ENCODE results near the gene RBP3.

Gene RBP3

DNA sequence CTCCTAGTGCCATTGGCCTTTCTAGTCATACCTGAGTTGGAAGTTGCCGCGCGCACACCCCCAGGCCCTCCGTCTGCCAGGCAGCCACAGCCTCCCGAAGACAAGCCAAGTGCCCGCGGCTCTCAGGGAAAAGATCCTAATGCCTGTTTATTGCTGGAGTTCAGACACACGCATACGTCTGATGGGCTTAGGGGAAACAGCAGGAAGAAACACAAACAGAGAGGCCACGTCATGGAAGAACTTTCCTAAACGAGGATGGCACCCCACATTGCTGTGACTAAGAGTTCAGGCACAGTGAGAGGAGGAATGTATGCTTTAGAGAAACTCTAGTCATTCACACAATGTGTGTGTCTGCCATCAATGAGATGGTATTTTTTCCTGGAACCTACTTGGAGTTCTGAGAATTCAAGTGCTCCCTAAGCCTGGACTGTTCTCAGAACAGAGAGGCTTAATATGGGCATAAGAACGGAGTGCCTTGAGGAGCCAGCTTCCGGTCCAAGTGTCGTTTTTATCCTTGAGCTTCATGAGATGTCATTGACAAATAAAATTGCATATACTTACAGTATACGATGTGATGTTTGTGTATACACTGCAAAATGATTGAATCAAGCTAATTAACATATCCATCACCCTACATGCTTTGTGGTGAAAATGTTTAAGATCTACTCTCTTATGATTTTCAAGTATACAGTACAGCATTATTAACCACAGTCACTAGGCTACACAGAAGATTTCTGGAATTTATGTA, 11.6 kb upstream of the RBP3 start:
- TF ChIP-seq GATA3 (IDR thresholded peaks at IDR 0.05; ENCODE audit: low read depth, low read length) (no peak), GATA2 (IDR thresholded peaks at IDR 0.05; ENCODE audit: low read depth, low read length) (no peak)

- TF ChIP-seq GATA3 (IDR thresholded peaks at IDR 0.05; ENCODE audit: low read depth, low read length) (no peak), GATA2 (IDR thresholded peaks at IDR 0.05; ENCODE audit: low read depth, low read length) (no peak)
These were observed 10.9 kb upstream of the RBP3 start for GRCh38 chr10:47337310-47337709.

- TF ChIP-seq GATA3 (IDR thresholded peaks at IDR 0.05; ENCODE audit: low read depth, low read length) = no peak
- no peak for TF ChIP-seq GATA2 (IDR thresholded peaks at IDR 0.05; ENCODE audit: low read depth, low read length)
These were observed 8.9 kb upstream of the RBP3 start for GRCh38 chr10:47339186-47339735.

DNA sequence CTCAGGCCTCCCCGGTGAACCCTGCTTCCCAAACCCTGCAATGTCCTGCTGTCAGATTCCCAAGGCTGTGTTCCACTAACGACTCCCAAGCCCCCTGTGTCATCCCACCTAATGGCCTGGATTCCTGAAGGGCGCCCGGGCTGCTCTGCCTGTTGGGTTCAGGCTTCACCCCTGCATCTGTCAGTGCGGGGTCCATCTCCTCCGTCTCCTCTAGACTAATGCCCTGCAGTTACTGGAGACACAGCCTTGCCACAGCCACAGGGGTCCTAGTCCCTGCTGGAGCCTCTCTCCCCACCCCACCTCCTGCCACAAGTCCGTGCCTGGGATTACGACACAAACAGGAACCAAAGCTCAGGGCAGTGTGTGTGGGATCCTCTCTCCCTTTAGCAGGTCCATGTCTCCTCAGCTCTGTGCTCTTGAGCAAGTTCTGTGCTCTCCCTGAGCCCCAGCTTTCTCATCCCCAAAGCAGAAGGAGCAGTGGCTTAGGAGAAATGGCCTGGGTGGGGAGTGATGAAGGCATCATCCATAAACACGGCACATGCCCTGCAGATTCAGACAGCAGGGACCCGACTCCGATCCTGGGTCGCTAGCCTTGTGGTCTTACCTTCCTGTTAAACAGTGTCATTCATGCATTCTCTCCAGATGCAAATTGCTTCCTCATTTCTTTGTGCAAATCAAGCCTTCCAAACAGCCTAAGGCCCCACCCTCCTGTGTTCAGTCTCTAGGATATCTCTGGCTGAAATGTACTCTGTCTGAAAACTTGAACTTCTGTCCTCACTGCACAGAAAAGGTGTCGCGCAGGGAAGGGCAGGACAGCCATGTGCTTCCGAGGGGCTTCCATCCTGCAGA, 8.2 kb upstream of the RBP3 start:
- TF ChIP-seq GATA2 (IDR thresholded peaks at IDR 0.05; ENCODE audit: low read depth, low read length) = no peak

- TF ChIP-seq GATA3 (IDR thresholded peaks at IDR 0.05; ENCODE audit: low read depth, low read length) = no peak
- TF ChIP-seq GATA2 (IDR thresholded peaks at IDR 0.05; ENCODE audit: low read depth, low read length) = no peak
These were observed 7.5 kb upstream of the RBP3 start for GRCh38 chr10:47340608-47341170.

- TF ChIP-seq GATA2 (IDR thresholded peaks at IDR 0.05; ENCODE audit: low read depth, low read length) (no peak), GATA3 (IDR thresholded peaks at IDR 0.05; ENCODE audit: low read depth, low read length) (no peak)
These were observed 2.9 kb upstream of the RBP3 start for GRCh38 chr10:47344996-47345870.

GRCh38 chr10:47346581-47347302, 1.4 kb upstream of the RBP3 start:
- TF ChIP-seq GATA3 (IDR thresholded peaks at IDR 0.05; ENCODE audit: low read depth, low read length) = no peak
- TF ChIP-seq GATA2 (IDR thresholded peaks at IDR 0.05; ENCODE audit: low read depth, low read length) = no peak

DNA sequence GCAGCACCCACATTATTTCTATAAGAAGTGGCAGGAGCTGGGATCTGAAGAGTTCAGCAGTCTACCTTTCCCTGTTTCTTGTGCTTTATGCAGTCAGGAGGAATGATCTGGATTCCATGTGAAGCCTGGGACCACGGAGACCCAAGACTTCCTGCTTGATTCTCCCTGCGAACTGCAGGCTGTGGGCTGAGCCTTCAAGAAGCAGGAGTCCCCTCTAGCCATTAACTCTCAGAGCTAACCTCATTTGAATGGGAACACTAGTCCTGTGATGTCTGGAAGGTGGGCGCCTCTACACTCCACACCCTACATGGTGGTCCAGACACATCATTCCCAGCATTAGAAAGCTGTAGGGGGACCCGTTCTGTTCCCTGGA, 874 bp upstream of the RBP3 start:
- TF ChIP-seq GATA3 (IDR thresholded peaks at IDR 0.05; ENCODE audit: low read depth, low read length) = no peak
- TF ChIP-seq GATA2 (IDR thresholded peaks at IDR 0.05; ENCODE audit: low read depth, low read length) = no peak

DNA sequence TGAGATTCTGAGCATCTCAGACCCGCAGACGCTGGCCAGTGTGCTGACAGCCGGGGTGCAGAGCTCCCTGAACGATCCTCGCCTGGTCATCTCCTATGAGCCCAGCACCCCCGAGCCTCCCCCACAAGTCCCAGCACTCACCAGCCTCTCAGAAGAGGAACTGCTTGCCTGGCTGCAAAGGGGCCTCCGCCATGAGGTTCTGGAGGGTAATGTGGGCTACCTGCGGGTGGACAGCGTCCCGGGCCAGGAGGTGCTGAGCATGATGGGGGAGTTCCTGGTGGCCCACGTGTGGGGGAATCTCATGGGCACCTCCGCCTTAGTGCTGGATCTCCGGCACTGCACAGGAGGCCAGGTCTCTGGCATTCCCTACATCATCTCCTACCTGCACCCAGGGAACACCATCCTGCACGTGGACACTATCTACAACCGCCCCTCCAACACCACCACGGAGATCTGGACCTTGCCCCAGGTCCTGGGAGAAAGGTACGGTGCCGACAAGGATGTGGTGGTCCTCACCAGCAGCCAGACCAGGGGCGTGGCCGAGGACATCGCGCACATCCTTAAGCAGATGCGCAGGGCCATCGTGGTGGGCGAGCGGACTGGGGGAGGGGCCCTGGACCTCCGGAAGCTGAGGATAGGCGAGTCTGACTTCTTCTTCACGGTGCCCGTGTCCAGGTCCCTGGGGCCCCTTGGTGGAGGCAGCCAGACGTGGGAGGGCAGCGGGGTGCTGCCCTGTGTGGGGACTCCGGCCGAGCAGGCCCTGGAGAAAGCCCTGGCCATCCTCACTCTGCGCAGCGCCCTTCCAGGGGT, 703 bp downstream of the RBP3 start:
- no peak for TF ChIP-seq GATA2 (IDR thresholded peaks at IDR 0.05; ENCODE audit: low read depth, low read length)
- no peak for TF ChIP-seq GATA3 (IDR thresholded peaks at IDR 0.05; ENCODE audit: low read depth, low read length)

DNA sequence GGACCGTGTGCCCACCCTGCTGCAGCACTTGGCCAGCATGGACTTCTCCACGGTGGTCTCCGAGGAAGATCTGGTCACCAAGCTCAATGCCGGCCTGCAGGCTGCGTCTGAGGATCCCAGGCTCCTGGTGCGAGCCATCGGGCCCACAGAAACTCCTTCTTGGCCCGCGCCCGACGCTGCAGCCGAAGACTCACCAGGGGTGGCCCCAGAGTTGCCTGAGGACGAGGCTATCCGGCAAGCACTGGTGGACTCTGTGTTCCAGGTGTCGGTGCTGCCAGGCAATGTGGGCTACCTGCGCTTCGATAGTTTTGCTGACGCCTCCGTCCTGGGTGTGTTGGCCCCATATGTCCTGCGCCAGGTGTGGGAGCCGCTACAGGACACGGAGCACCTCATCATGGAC, 1.4 kb downstream of the RBP3 start:
- TF ChIP-seq GATA3 (IDR thresholded peaks at IDR 0.05; ENCODE audit: low read depth, low read length) (no peak), GATA2 (IDR thresholded peaks at IDR 0.05; ENCODE audit: low read depth, low read length) (no peak)

DNA sequence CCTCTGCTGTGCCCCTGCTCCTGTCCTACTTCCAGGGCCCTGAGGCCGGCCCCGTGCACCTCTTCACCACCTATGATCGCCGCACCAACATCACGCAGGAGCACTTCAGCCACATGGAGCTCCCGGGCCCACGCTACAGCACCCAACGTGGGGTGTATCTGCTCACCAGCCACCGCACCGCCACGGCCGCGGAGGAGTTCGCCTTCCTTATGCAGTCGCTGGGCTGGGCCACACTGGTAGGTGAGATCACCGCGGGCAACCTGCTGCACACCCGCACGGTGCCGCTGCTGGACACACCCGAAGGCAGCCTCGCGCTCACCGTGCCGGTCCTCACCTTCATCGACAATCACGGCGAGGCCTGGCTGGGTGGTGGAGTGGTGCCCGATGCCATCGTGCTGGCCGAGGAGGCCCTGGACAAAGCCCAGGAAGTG, 1.8 kb downstream of the RBP3 start:
- TF ChIP-seq GATA3 (IDR thresholded peaks at IDR 0.05; ENCODE audit: low read depth, low read length) = no peak
- no peak for TF ChIP-seq GATA2 (IDR thresholded peaks at IDR 0.05; ENCODE audit: low read depth, low read length)
